K562 (cell line): ENCODE measurements around the gene MKRN1. TPM values are rescaled to one million over a fixed set of nuclear protein-coding genes. Genes with fewer than 3 reads are reported as not detected.
"Not testable (repeated sequence)": the region's sequence is repeated elsewhere in the genome, so short reads cannot be mapped to it uniquely, and the experiment has no call there.

Source experiments
- ATAC-seq: fragments of 200-7000 bp; cut with Tn5 transposase; 3 replicates; pipeline ENCODE4 v1.9.1; 2020; ENCODE audit warnings: moderate library complexity
- BruUV-seq: library from RNA; stranded (reverse); fragments of 400-500 nt; replicated peaks from 2 replicates; lab custom pipeline; 2021; lab: Mats Ljungman, UMichigan
- CTCF ChIA-PET: fragments of 300-600 bp; formaldehyde crosslinking; extraction: SDS; loops from one replicate; lab custom pipeline; 2021; ENCODE audit warnings: low intra/inter-chr PET ratio; lab: Yijun Ruan, JAX
- POLR2A ChIA-PET: fragments of 300-600, 350-650 bp; sonication (Branson Sonifier 250); formaldehyde crosslinking; extraction: SDS; loops from one replicate; lab custom pipeline; 2021; ENCODE audit warnings: antibody characterized with exemption, inconsistent platforms; lab: Yijun Ruan, JAX
- DNase-seq, 4 experiments: peaks; one replicate each; pipeline versions ENCODE4 v3.0.0 to v3.0.0-alpha.2; 2011 to 2018; ENCODE audit warnings: low spot score in 3 of 4, mixed read lengths in 3 of 4; ENCODE audit errors: extremely low read depth in 1 of 4
- FAIRE-seq: peaks from 2 replicates; lab custom pipeline; 2011; peaks lifted over from hg19 to GRCh38; lab: Jason Lieb, UNC
- H2AFZ ChIP-seq: 2 replicates; pipeline ENCODE4 v1.6.0; 2011; ENCODE audit warnings: low read depth, low read length, control low read depth, inconsistent platforms
- H3K27ac ChIP-seq: fragments of 200-600 bp; 3 replicates; pipeline ENCODE4 v1.8.0; 2011; ENCODE audit warnings: low read depth, mild to moderate bottlenecking, control low read depth, inconsistent platforms, low read length, moderate library complexity, mixed read lengths; ENCODE audit errors: extremely low read depth
- H3K27me3 ChIP-seq, 2 experiments: fragments of 300-600 bp in 1 of 2; 2 replicates in 1 of 2; 3 replicates in 1 of 2; pipeline versions ENCODE4 v1.6.0 to v1.8.0; 2011; ENCODE audit warnings: inconsistent platforms in 2 of 2, low read length in 2 of 2, mild to moderate bottlenecking in 1 of 2, mixed read lengths in 1 of 2, moderate library complexity in 1 of 2; ENCODE audit not compliant: control insufficient read depth in 2 of 2, insufficient read depth in 2 of 2
- H3K36me3 ChIP-seq: fragments of 300-600 bp; 3 replicates; pipeline ENCODE4 v1.8.0; 2011; ENCODE audit warnings: mild to moderate bottlenecking, low read length, inconsistent platforms; ENCODE audit not compliant: control insufficient read depth, insufficient read depth
- H3K4me1 ChIP-seq, 2 experiments: fragments of 200-600 bp in 1 of 2; replicated peaks in 1 of 2; 2 replicates in 1 of 2; 3 replicates in 1 of 2; pipeline versions ENCODE4 v1.5.1 to v1.8.0; 2011; ENCODE audit warnings: inconsistent platforms in 2 of 2, low read length in 2 of 2, mild to moderate bottlenecking in 1 of 2, mixed read lengths in 1 of 2, moderate library complexity in 1 of 2; ENCODE audit not compliant: control insufficient read depth in 2 of 2, insufficient read depth in 2 of 2
- H3K4me2 ChIP-seq: 2 replicates; pipeline ENCODE4 v1.6.1; 2011; ENCODE audit warnings: low read length, control low read depth, inconsistent platforms, mixed read lengths; ENCODE audit not compliant: insufficient read depth
- H3K4me3 ChIP-seq: fragments of 200-600 bp; sonication (generic), shearing (Covaris generic); 2 replicates; pipeline ENCODE4 v1.5.1; 2016; ENCODE audit warnings: control low read depth, inconsistent platforms
- H3K79me2 ChIP-seq: fragments of 200-600 bp; 3 replicates; pipeline ENCODE4 v1.8.0; 2011; ENCODE audit warnings: low read length, inconsistent platforms; ENCODE audit not compliant: control insufficient read depth, insufficient read depth
- H3K9ac ChIP-seq, 2 experiments: 2 replicates each; pipeline versions ENCODE4 v1.6.0 to v1.6.1; 2011; ENCODE audit warnings: low read depth in 2 of 2, low read length in 2 of 2, control low read depth in 1 of 2, inconsistent platforms in 1 of 2, mild to moderate bottlenecking in 1 of 2, mixed read lengths in 1 of 2; ENCODE audit not compliant: insufficient read depth in 1 of 2
- H3K9me1 ChIP-seq: one replicate; pipeline ENCODE4 v1.6.0; 2011; ENCODE audit warnings: inconsistent platforms, mild to moderate bottlenecking, low read length, moderate library complexity; ENCODE audit not compliant: control insufficient read depth, insufficient read depth
- H3K9me3 ChIP-seq: replicated peaks from 2 replicates; pipeline ENCODE4 v1.5.1; 2011; ENCODE audit warnings: low read depth, low read length, inconsistent platforms; ENCODE audit not compliant: control insufficient read depth, insufficient read depth
- H4K20me1 ChIP-seq: replicated peaks from 2 replicates; pipeline ENCODE4 v1.6.1; 2011; ENCODE audit warnings: low read length, inconsistent platforms, mixed read lengths; ENCODE audit not compliant: control insufficient read depth, insufficient read depth
- ATF3 ChIP-seq, 2 experiments: fragments of 450-650 bp in 1 of 2; sonication (generic) in 1 of 2; formaldehyde crosslinking in 1 of 2; IDR thresholded peaks in 1 of 2; conservative IDR thresholded peaks in 1 of 2; 2 replicates each; pipeline versions ENCODE4 v1.6.1 to v1.8.1; 2016 to 2023; ENCODE audit warnings: mild to moderate bottlenecking in 2 of 2, moderate library complexity in 2 of 2, inconsistent platforms in 1 of 2, missing genetic modification reagents in 1 of 2
- CEBPB ChIP-seq: fragments of 450-650 bp; IDR thresholded peaks from 2 replicates; pipeline ENCODE4 v1.6.1; 2016; ENCODE audit warnings: missing genetic modification characterization, missing compliant biosample characterization
- CEBPG ChIP-seq, 3 experiments: fragments of 200-800 bp in 1 of 3; sonication (Bioruptor generic) in 1 of 3; sonication (generic) in 1 of 3; formaldehyde crosslinking in 1 of 3; IDR thresholded peaks in 2 of 3; conservative IDR thresholded peaks in 1 of 3; 2 replicates each; pipeline versions ENCODE4 v1.6.1 to v1.8.0; 2016 to 2022; ENCODE audit warnings: missing compliant biosample characterization in 2 of 3, missing genetic modification characterization in 2 of 3, mild to moderate bottlenecking in 1 of 3, missing genetic modification reagents in 1 of 3
- PHF8 ChIP-seq: fragments of 200-600 bp; sonication (generic); IDR thresholded peaks from 2 replicates; pipeline ENCODE4 v1.6.1; 2012; ENCODE audit warnings: mixed run types, mild to moderate bottlenecking, inconsistent platforms, low read length, moderate library complexity, borderline replicate concordance
- SUPT5H ChIP-seq: fragments of 450-650 bp; IDR thresholded peaks from 2 replicates; pipeline ENCODE4 v1.6.1; 2016
- WGBS: fragments of 100-300 bp; shearing (Covaris generic); methylation state at CpG from one replicate; pipeline ENCODE4 v1.1.6; 2016; ENCODE audit warnings: low coverage, mixed read lengths; ENCODE audit not compliant: insufficient coverage; ENCODE audit errors: missing lambda C conversion rate; 5-methylcytosine and 5-hydroxymethylcytosine counted together
- in situ Hi-C: fragments of 300-500 bp; cut with MboI; formaldehyde crosslinking; loops from 4 replicates; pipeline ENCODE4 v1.15.0; 2018; ENCODE audit warnings: inconsistent platforms, mixed read lengths
- intact Hi-C: fragments of 100-400 bp; cut with micrococcal nuclease; formaldehyde crosslinking; loops from 2 replicates; pipeline ENCODE4 v1.14.2; 2022
- polyA plus RNA-seq, 8 experiments: library from polyadenylated mRNA; depleted of rRNA in 4 of 8; stranded (reverse) in 5 of 8; unstranded in 3 of 8; fragments of >200 nt; fragmentation: Nextera tagmentation in 2 of 8; fragmentation: Illumina TruSeq in 1 of 8; extraction: Ambion mirVana in 2 of 8; extraction: Trizol in 1 of 8; gene quantifications; 2 replicates each; pipeline versions ENCODE4 v1.2.1 to v1.2.3, GENCODE V29; 2011 to 2014; ENCODE audit warnings: inconsistent platforms in 1 of 8, missing spikeins in 1 of 8
- total RNA-seq, 7 experiments: library from RNA; depleted of rRNA in 6 of 7; stranded (reverse); fragments of >200 nt in 6 of 7; fragmentation: Illumina TruSeq in 2 of 7; extraction: Trizol in 2 of 7; gene quantifications; 2 replicates each; pipeline versions ENCODE4 v1.2.1 to v1.2.3, GENCODE V29; 2011 to 2021; ENCODE audit warnings: low replicate concordance in 1 of 7

The MKRN1 gene
- total and polyA plus RNA-seq, 9 of the 15 experiments (the other 6 are each of a cell fraction or from before 2014, with no cell fraction given): 30.5 to 90.3 (median 76.0) TPM

GRCh38 chr7:140453785-140454656 is 25.3 kb downstream of the MKRN1 start:
- H3K27me3 ChIP-seq; BruUV-seq; H3K27ac ChIP-seq; H3K4me2 ChIP-seq; in situ Hi-C loops; H3K9me3 ChIP-seq; H3K9me1 ChIP-seq; H3K79me2 ChIP-seq; FAIRE-seq; H3K4me3 ChIP-seq; H3K9ac ChIP-seq; TF ChIP-seq ATF3 (CRISPR knock-in tag; conservative IDR thresholded peaks at IDR 0.05): not testable (repeated sequence)
- H3K36me3 ChIP-seq: peaks cover 66% of the 10 kb centered on the region
- POLR2A ChIA-PET: interaction anchor here (0.5 to 3.6 kb wide), 6 partner anchors 7 to 339 kb away, joined by 3 to 19 read pairs (median 6); no protein-coding TSS in a partner anchor
- TF ChIP-seq SUPT5H (0 out of 2 replicates have a peak, but pooled peaks have one; percentile 18), ATF3 (IDR thresholded peaks at IDR 0.05) (peak; percentile 61), PHF8 (0 out of 2 replicates have a peak, but pooled peaks have one; percentile 16), CEBPB (peak; percentile 87), CEBPG (CRISPR knock-in tag; IDR thresholded peaks at IDR 0.05) (peak; percentile 22; the same call in 1 of the 2 replicates), CEBPG (tag; conservative IDR thresholded peaks at IDR 0.05 in 1 of 2, IDR thresholded peaks at IDR 0.05 in 1 of 2) (peak; percentile 55 to 80; a peak in 3 of 4 replicates)
- TF ChIP-seq, all 486 proteins: peak for 5; not testable (repeated sequence) for 481
- H4K20me1 ChIP-seq: 0 out of 2 replicates have a peak, but pooled peaks cover 11% of the 10 kb centered on the region
- H3K4me1 ChIP-seq, CTCF ChIA-PET, intact Hi-C loops, DNase-seq, H2AFZ ChIP-seq: not testable (repeated sequence)
- WGBS: 83% methylated on average over 9 of the region's 9 CpGs
- ATAC-seq: 0 out of 3 replicates have a peak, but pooled peaks have one; percentile 11
